ENCODE results near the gene DCHS2.

DCHS2 gene, protein sequence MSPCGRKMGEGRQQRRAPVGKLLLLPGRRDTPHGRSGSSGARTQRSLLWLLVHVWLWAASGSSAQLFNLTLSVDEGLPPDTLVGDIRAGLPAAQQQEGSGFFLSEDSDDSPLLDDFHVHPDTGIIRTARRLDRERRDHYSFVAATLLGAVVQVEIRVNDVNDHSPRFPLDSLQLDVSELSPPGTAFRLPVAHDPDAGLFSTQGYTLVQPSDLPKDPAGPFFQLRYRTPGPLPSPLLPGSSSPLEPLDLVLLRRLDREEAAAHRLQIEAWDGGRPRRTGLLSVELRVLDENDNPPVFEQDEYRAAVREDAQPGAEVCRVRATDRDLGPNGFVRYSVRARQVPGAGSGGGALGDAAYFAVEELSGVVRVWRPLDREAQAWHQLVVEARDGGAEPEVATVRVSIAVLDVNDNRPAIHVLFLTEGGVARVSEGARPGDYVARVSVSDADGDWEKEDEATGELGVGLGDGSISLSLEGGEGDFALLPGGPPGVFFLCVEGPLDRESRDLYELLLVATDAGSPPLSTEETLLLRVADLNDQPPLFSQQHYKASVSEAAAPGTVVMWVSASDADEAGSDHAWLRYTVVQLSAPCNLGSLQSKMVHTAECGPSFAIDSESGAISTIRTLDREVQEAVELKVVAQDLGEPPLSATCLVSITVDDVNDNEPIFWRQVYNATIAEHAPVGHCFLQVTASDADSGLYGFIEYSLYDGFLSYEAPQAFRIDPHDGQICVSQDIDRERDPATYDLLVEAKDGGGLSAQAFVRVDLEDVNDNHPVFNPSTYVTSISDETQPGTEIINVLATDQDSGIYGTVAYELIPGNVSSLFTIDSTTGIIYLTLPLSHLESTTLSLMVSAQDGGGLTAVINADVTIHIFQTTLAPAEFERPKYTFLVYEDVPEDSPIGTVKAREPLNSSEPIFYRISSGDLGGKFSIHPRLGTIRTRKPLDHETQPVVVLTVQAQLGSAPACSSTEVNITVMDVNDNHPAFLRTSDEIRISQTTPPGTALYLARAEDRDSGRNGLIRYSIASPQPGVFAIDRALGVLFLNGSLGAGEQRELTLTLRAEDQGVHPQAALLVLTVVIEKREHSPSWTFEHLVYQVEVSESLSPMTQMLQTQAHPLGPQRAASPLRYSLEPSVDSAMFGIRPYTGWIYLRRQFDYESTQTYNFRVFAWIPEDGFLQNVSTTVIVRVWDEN (N-terminal part only)

DNA sequence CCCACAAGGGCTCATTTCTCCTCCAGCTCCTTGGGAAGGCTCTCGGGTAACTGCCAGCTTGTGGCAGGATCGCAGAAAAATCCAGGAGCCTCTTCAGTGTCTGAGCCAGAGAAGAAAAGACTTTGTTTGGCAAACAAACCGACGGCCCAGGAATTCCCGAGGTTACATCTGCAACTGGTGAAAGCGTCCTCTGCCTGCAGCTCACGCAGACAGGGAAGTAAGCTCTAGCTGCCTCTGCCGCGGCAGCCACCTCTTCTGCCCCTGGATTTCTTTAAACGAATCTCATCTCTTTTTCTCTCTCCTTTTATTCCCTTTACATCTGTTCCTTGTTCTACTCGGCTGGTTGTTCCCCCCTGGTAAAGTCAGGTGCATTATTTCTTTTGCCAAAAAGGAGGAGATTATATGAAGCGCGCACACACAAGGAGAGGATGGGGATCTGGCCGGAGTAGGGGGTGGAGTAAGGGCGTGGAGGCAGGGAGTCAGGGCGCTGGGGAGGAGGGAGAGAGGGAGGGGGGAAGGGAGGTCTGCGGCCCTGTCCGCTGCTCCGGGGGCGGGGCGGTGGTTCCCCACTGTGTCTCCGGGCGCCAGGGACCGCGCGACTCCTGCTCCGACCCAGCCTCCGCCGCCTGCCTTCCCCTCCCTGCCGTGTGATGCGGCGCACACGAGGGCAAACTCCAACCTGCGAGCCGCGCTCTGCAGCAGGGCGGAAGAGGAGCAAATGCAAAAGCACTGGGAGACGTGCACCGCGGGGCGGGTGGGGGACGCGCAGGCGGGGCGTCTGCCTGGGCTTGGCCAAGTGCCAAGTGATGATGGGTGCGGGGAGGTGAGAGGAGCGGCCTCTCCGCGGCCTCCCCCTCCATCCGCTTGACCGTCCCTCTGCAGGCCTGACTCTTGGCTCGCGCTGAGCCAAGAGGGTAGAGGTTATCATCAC is at the start of gene DCHS2:
Gene DCHS2, minus strand, starts transcription at position 459 of the 931 bp plus-strand sequence. Its CDS starts 444 bp downstream, at position 15.
- peak; percentile 47 for DNase-seq

DNA sequence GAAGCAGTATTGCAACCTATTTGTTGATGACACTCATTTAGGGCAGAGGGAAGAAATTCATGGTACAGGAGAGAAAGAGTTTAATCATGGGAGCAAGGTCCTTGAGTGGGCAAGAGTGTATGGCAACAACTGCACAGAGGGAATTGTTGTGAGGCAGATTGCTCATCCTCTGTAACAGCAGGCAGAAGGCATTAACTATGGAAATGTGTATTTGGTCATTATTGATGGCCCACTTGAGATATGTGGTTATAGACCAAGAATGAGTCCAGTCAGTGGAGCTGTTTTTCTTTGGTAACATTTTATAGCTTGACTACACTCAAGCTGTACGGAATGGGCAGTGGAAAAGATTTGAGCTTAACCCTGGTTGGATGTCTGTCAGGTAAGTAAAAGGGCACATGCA is 42.7 kb upstream of the DCHS2 start:
- DNase-seq = no peak

DNA sequence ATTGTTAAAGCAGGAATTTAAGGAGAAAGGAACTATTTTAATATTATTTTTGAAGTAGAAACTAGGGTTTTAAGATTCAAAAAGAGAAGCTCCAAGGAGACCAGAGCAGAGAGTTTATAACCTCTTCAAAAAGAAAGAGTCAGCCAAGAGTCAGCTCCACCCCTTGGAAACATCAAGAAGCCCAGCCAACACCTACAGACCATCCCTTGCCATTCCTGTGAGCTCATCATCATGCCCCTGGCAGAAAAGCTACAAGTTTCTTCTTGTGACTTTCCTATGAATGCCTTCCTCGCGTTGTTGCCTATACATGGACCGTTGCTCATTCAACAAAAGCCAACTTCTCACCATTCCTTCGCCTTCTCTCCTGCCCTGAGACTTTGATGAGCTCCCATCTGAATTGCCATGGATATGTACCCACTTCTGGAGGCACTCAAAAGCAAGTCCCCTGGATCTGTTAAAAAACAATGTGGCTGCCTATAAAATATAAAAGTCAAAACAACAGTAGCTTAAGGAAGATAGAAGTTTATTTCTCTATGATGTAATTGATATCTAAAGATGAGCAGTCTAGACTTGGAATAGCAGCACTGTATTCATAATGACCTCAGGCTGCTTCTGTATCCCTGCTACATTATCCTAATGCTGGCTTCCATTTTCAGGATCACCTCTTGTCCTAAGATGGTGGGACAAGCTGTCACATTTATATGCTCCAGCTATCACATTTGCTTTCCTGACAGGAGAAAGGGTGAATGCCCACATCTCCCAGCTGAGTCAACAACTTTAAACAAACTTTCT is 38.3 kb upstream of the DCHS2 start:
- no peak for DNase-seq

DNA sequence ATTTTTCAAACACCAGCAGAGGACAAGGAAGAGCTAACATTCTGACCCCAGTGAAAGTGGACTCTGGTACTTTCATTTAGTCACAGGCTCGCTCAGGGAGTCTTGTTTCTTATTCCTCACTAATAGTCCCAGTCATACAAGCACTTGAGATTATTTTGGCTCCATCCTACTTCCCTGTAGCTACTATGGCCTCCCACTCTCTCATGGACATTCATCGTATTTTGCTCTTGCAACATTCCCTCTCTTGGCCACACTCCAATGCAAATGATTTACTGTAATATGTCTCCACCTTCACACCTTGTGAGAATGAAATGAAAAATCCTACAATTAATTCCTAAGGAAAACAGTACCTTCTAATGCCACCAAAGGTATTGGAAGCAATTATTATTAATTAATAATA is 37.3 kb upstream of the DCHS2 start:
- no peak for DNase-seq

DNA sequence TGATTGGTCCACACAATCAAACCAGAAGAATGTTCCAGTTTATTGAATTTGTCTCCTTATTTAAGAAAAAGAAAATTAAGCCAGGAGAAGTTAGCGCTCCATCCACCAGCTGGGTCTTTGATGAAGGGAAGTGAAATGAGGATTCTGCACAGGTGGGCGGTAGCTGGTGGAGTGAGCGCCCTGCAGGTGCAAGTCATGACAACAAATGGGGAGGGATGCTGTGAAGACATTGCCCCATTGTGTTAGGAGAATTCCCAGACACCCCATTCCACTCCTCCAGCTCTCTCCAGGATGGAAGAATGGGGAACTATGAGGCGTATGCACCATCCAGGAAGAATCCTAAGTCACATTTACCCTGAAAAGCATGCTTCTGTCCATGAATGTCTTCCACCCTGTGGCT is 35.7 kb upstream of the DCHS2 start:
- no peak for DNase-seq

DNA sequence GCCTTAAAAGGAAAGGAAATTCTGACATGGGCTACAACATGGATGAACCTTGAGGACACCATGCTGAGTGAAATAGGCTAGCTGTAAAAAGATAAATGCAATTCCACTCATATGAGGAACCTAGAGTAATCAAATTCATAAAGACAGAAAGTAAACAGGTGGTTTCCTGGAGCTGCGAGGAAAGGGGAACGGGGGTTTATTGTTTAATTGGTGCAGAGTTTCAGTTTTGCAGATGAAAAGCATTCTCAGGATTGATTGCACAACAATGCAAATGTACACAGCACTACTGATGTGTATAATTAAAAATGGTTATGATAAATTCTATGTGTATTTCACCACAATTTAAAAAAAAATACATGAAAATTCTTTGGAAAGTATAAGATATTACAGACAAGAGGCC is 34.6 kb upstream of the DCHS2 start:
- DNase-seq = no peak

DNA sequence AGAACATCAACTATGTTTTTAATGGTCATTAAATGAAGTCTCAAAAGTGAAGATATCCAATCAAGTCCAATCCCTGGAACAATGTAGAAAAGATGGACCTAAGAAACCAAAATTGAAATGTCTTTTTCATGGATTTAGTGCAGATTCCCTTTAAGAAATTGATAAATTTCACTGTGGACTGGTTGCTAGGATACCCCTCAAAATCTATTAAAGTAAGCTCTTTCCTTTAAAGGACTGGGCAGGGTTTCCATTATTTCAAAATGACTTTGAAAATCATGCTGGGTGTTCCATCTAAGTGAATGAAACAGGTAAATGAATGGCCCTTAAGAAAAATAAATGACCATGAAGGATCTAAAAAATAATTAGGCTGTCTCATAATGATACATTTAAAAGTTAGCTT is 30.0 kb upstream of the DCHS2 start:
- no peak for DNase-seq

DNA sequence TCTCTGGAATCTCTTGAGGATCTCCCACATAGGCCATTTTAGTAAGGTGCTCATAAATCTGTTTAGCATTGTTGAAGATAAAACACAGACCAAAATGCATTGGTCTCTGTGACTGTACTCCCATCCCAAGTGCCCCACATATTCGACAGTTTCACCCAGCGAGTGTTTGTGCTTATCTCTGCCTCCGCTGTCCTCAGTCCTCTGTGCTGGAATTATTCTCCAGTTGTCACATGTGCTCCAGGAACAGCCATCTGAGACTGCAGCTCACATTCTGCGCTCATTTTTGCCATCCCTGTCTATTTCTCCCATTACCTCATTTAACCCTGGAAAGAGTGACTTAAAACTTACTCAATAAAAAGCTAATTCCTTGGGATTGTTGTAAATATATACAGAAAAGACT is 27.6 kb upstream of the DCHS2 start:
- DNase-seq = no peak

DNA sequence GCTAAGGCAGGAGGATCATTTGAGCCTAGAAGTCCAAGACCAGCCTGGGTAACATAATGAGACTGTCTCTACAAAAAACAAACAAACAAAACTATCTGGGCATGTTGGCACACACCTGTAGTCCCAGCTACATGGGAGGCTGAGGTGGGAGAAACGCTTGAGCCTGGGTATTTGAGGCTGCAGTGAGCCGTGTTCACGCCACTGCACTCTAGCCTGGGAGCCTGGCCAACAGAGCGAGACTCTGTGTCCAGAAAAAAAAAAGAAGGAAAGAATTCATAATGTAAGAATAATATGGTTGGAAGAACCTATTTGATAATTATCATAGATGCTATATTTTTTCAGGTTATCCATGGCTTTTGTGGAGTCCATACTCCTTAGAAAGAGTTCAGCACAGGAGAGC is 26.0 kb upstream of the DCHS2 start:
- no peak for DNase-seq

DNA sequence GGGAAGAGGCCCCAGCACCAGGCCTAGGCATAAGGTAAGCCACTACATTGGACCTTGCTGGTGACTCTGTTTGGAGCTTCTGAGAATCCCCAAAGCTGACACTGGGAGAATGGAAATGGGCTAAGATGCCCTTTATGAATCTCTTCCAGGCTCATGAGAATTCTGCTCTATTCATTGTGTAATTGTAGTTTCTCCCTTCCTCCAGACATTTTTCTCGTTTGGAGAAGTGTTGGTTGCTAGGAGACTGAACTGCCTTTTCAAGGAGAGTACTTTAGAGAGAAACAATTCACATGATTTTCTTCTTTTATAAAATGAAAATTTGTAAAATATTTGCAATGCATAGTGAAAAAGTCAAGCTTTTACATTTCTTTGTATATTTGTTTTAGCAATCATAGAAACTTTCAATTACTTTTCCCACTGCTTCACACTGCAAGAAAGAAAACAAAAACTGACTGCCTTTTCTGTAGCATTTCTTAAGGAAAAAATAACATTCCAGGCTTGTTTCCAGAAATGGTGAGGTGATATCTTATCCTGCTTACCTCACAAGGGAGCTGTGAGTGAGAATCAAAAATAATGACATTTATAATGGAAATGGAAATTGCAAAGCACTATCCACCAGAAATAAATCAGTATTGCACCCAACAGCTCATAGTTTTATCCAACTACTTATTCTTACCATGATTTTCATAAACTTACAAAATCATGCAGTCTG is 24.9 kb upstream of the DCHS2 start:
- no peak for DNase-seq

DNA sequence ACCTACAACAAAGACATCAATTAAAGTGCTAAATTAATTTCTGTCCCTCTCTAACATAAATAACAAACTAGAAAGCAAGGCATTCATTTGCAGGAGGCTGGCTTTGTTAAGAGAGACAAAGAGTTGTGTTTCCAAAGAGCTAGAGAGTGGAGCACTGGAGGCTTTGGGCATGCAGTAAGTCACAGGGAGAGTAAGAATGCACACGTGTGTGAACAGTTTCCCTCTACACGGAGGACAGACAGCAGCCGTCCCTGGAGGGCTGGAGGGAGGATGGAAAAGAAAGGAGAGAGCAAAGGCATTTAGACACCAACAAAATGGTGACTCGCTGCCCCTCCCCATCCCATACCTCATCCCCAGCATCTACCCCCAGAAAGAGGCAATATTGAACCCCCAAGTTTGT is 20.4 kb upstream of the DCHS2 start:
- DNase-seq = no peak

DNA sequence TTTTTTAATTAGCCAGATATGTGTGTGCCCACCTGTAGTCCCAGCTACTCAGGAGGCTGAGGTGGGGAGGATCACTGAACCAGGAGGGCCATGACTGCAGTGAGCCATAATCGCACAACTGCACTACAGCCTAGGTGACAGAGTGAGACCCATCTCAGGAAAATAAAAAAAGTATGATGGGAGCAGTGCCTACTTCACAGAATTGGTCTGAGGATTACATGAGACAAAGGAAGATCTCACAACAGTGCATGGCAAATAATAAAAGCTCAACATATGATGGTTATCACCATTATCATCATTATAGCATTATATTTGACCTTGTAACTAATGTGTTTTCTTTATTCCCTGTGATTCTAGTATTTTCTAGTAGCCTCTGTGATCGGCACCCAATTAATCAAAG is 19.9 kb upstream of the DCHS2 start:
- no peak for DNase-seq

DNA sequence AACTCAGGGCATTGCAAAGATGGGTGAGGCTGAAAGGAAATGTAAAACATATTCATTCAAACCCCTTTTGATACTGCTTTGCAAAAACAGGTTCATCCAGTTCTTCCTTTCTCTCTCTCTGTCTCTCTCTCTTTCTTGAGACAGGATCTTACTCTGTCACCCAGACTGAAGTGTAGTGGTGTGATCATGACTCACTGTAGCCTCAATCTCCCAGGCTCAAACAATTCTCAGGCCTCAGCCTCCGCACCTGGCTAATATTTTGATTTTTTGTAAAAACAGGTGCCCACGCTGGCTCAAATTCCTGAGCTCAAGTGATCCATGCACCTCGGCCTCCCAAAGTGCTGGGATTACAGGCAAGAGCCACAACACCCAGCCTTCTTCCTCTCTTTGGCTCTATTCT is 15.6 kb upstream of the DCHS2 start:
- DNase-seq = no peak

DNA sequence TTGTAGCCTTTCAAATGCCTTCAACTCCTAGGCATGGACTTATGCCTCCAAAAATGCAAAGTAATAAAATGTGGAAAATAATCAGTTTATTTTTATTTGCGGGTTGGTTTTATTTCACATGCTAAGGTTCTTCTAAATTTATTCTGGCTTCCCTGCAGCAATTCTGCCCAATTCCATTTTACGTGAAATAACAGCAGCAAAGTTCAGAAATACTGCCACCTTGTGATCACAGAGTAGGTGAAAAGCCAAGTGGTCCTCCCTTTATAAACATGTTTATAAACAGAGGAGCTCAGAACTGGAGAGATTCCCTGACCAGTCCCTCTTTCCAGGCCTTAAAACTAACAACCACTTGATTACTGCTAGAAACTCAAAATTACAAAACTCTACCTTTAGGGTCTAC is 14.7 kb upstream of the DCHS2 start:
- DNase-seq = peak; percentile 14

DNA sequence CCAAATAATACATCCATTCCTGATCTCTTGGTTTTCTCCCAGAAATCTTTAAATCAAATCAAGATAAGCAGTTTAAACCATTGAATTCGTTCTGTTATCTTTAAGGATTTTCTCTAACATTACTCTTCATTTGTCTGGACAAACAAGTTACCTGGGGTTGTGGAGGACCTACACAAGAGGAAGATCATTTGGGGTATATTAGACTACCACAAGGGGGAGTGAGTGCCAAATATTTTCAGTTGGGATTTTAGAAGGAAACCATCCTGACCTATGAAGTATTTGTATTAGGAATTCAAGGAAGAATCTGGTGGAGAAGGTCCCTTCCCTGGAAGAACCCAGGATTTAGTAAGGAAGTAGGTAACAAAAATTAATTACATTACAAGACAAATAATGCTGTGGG is 12.0 kb upstream of the DCHS2 start:
- DNase-seq = no peak

DNA sequence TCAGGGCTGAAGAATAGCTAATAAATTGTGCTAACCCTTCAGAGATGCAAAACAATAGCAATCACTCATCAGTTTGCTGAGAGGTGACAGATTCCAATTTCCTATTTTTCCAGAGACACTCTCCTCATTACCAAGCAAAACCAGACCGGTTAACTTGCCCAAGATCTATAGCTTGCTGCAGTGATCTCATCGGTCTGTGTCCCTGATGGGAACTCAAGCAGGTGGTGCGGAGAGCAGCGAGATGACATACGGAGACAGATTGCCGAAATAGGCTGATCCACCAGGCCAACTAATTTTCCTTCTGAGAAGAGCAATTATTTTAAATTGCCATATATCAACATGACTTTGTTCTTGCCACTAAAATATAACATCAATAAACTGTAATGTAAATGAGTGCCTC is 10.5 kb upstream of the DCHS2 start:
- DNase-seq = no peak

DNA sequence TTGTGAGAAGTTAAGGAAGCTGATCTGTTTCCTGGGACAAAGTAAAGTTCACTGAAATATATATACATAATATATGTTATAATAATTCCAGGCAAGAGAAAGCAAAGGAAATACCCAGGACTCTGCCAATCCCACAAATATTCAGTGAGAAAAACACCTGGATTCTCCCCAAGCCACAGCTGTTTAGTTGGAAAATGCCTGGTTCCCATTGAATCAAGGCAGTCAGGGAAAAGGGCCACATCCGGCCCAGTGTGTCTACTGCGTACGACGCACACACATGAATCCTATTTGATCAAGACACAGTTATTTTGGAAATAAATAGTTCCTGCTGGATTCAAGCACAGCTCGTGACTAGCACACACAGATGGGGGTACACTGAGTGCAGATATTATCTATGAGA is 6.3 kb upstream of the DCHS2 start:
- no peak for DNase-seq

DNA sequence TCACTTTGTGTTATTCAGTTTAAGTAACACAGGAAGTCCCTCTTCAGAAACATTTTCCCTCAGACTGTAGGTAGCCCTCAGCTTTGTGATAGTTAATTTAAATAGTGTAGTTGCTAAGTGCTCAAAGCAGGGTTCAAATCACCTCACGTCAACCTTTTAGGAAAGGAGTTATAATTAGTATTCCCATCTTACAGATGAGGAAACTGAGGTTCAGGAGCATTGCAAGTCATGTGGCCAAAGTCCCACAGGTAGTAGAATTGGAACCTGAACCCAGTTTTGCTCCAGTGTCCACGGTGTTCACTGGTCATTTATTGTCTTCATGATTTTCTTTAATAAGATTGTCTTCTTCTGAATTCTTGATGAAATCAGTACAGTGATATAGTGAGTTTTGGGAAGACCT is 4.3 kb upstream of the DCHS2 start:
- DNase-seq = no peak

DNA sequence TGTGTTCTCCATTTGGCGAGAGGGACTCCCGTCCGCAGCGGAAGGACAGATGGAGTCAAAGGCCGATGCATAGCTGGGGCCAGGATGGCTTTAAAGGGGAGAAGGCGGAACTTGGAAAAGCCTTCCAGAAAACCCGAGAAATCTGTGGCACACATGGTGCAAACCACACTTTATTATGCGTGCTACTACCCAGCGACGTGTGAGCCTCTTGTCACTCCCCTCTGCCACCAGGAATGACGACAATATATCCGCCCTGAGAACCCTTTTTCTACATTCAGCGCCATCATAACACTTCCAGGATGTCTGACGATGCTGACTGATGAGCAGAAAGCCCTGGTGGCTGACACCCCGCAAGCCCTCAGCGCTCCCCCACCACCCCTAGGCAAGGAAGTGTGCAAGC is 689 bp upstream of the DCHS2 start:
- DNase-seq = no peak

DNA sequence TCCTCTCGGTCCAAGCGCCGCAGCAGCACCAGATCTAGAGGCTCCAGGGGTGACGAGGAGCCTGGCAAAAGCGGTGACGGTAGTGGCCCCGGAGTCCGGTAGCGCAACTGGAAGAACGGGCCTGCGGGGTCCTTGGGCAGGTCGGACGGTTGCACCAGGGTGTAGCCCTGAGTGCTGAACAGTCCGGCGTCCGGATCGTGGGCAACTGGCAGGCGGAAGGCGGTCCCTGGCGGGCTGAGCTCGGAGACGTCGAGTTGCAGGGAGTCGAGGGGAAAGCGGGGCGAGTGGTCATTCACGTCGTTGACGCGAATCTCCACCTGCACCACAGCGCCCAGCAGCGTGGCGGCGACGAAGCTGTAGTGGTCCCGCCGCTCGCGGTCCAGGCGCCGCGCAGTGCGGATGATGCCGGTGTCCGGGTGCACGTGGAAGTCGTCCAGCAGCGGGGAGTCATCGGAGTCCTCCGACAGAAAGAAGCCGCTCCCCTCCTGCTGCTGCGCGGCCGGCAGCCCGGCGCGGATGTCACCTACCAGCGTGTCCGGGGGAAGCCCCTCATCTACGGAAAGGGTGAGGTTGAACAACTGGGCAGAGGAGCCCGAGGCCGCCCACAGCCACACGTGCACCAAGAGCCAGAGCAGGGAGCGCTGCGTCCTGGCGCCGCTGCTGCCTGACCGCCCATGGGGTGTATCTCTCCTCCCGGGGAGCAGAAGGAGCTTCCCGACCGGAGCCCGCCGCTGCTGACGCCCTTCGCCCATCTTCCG is 837 bp downstream of the DCHS2 start:
- DNase-seq = no peak

Measured in COR-L47 (cell line).